HepG2 (cell line): Measurements from ENCODE around the gene HPDL. TPM values are rescaled to one million over a fixed set of nuclear protein-coding genes. Genes with fewer than 3 reads are reported as not detected.

Experiments
- ASH2L ChIP-seq: fragments of 300-600, 200-600 bp; sonication (generic); IDR thresholded peaks from 2 replicates; pipeline ENCODE4 v1.7.0; 2017; ENCODE audit warnings: low read depth, mild to moderate bottlenecking, moderate library complexity, mixed read lengths, low read length; ENCODE audit not compliant: insufficient read length
- CBX2 ChIP-seq, 2 experiments: fragments of 200-600 bp in 1 of 2; sonication (generic); formaldehyde crosslinking in 1 of 2; IDR thresholded peaks; 2 replicates each; pipeline versions ENCODE4 v1.7.0 to v1.8.1; 2018 to 2022; ENCODE audit warnings: low read depth in 2 of 2, low read length in 1 of 2, mild to moderate bottlenecking in 1 of 2, missing genetic modification reagents in 1 of 2
- CC2D1A ChIP-seq: sonication (generic); formaldehyde crosslinking; IDR thresholded peaks from 2 replicates; pipeline ENCODE4 v1.8.1; 2023; ENCODE audit warnings: mild to moderate bottlenecking, missing genetic modification reagents
- EZH2 ChIP-seq: conservative IDR thresholded peaks from 2 replicates; pipeline ENCODE4 v1.6.1; 2012; ENCODE audit warnings: mild to moderate bottlenecking, low read depth, low read length, moderate library complexity
- FOXA3 ChIP-seq: IDR thresholded peaks from 2 replicates; pipeline ENCODE4 v1.6.1; 2016; ENCODE audit warnings: missing genetic modification reagents, missing compliant biosample characterization
- FOXP4 ChIP-seq: sonication (generic); formaldehyde crosslinking; IDR thresholded peaks from 2 replicates; pipeline ENCODE4 v1.4.0; 2020; ENCODE audit warnings: missing genetic modification reagents
- KLF11 ChIP-seq: IDR thresholded peaks from 2 replicates; pipeline ENCODE4 v1.6.1; 2016; ENCODE audit warnings: missing compliant biosample characterization
- KLF6 ChIP-seq: IDR thresholded peaks from 2 replicates; pipeline ENCODE4 v1.8.0; 2016; ENCODE audit warnings: missing biosample characterization, missing genetic modification reagents
- MED1 ChIP-seq: sonication (generic); formaldehyde crosslinking; IDR thresholded peaks from 2 replicates; pipeline ENCODE4 v1.4.0; 2020; ENCODE audit warnings: missing genetic modification reagents
- PAXIP1 ChIP-seq: sonication (generic); formaldehyde crosslinking; conservative IDR thresholded peaks from 2 replicates; pipeline ENCODE4 v1.4.0; 2020; ENCODE audit warnings: mild to moderate bottlenecking, missing genetic modification reagents, moderate library complexity
- TEAD2 ChIP-seq: sonication (generic); formaldehyde crosslinking; IDR thresholded peaks from 2 replicates; pipeline ENCODE4 v1.9.0; 2021; ENCODE audit warnings: missing genetic modification reagents
- ZBTB2 ChIP-seq: sonication (generic); formaldehyde crosslinking; IDR thresholded peaks from 2 replicates; pipeline ENCODE4 v1.8.0; 2022; ENCODE audit warnings: low read depth, missing genetic modification reagents
- ZMYM4 ChIP-seq: sonication (generic); formaldehyde crosslinking; IDR thresholded peaks from 2 replicates; pipeline ENCODE4 v1.8.1; 2023; ENCODE audit warnings: mild to moderate bottlenecking, missing genetic modification reagents
- ZNF18 ChIP-seq: sonication (generic); formaldehyde crosslinking; IDR thresholded peaks from 2 replicates; pipeline ENCODE4 v1.8.0; 2022; ENCODE audit warnings: mild to moderate bottlenecking, missing genetic modification reagents; ENCODE audit not compliant: insufficient replicate concordance
- ZNF510 ChIP-seq: sonication (generic); formaldehyde crosslinking; IDR thresholded peaks from 2 replicates; pipeline ENCODE4 v1.4.0; 2020; ENCODE audit warnings: low read depth, mild to moderate bottlenecking, missing genetic modification reagents
- ZNF687 ChIP-seq: sonication (generic); formaldehyde crosslinking; IDR thresholded peaks from 2 replicates; pipeline ENCODE4 v1.5.1; 2020; ENCODE audit warnings: mild to moderate bottlenecking, missing genetic modification reagents, moderate library complexity
- ZNF772 ChIP-seq: sonication (generic); formaldehyde crosslinking; IDR thresholded peaks from 2 replicates; pipeline ENCODE4 v1.5.0; 2020; ENCODE audit warnings: mild to moderate bottlenecking, missing genetic modification reagents
- polyA plus RNA-seq, 8 experiments: library from polyadenylated mRNA; depleted of rRNA in 3 of 8; stranded (reverse) in 7 of 8; unstranded in 1 of 8; fragments of >200 nt; fragmentation: Illumina TruSeq in 4 of 8; extraction: Trizol in 4 of 8; gene quantifications; 2 replicates each; pipeline versions ENCODE4 v1.2.1 to v1.2.3, GENCODE V29; 2011 to 2016; ENCODE audit warnings: low read depth in 4 of 8, missing spikeins in 1 of 8, mixed read lengths in 1 of 8; ENCODE audit not compliant: insufficient read depth in 1 of 8
- total RNA-seq, 5 experiments: library from RNA; depleted of rRNA; stranded (reverse); fragments of >200 nt; fragmentation: Illumina TruSeq; extraction: Trizol; gene quantifications; 2 replicates each; pipeline ENCODE4 v1.2.3, GENCODE V29; 2016; ENCODE audit warnings: low read depth in 1 of 5

HPDL gene
- total and polyA plus RNA-seq, 2 of the 13 experiments (the other 11 are each of a cell fraction or from before 2014, with no cell fraction given): not detected

- TF ChIP-seq FOXP4: peak; percentile 65; the same call in 1 of the 2 replicates
- no peak for TF ChIP-seq CC2D1A (CRISPR knock-in tag)
- TF ChIP-seq TEAD2: no peak
- no peak for TF ChIP-seq ZNF18 (CRISPR knock-in tag)
- no peak; the same call in 1 of the 2 replicates for TF ChIP-seq ZNF687
- TF ChIP-seq MED1 (CRISPR knock-in tag): peak; percentile 63
- TF ChIP-seq ZNF510 (CRISPR knock-in tag): no peak
- TF ChIP-seq FOXA3: peak; percentile 68
- TF ChIP-seq KLF11: no peak
- TF ChIP-seq PAXIP1 (CRISPR knock-in tag): peak; percentile 91
- no peak for TF ChIP-seq ZBTB2 (CRISPR knock-in tag)
- TF ChIP-seq ASH2L: peak; percentile 61
- no peak for TF ChIP-seq EZH2
- no peak for TF ChIP-seq KLF6 (CRISPR knock-in tag)
- TF ChIP-seq ZNF772 (CRISPR knock-in tag): peak; percentile 22; the same call in 1 of the 2 replicates
- no peak for TF ChIP-seq CBX2 (IDR thresholded peaks at IDR 0.05; ENCODE audit: low read depth, low read length)
- TF ChIP-seq CBX2 (CRISPR knock-in tag; IDR thresholded peaks at IDR 0.05; ENCODE audit: low read depth): no peak
- peak; percentile 48; the same call in 1 of the 2 replicates for TF ChIP-seq ZMYM4 (CRISPR knock-in tag)
Observed at GRCh38 chr1:45335855-45336324, 9.2 kb downstream of the HPDL start (continued).
